GM12891 (cell line): ENCODE results near the gene ELOA.

Source experiments
- POLR2A ChIP-seq: IDR thresholded peaks from 2 replicates; pipeline ENCODE4 v1.6.1; 2011; ENCODE audit warnings: low read depth, low read length, control low read depth
- POLR2AphosphoS5 ChIP-seq: IDR thresholded peaks from 2 replicates; pipeline ENCODE4 v1.6.1; 2011; ENCODE audit warnings: low read depth, low read length, control low read depth

GRCh38 chr1:23763041-23763577, 19.8 kb downstream of the ELOA start:
- TF ChIP-seq POLR2AphosphoS5 (no peak), POLR2A (no peak)
